Psoas muscle (tissue), 8 donors: ENCODE data around the gene RYR1. TPM values are rescaled to one million over a fixed set of nuclear protein-coding genes. Genes with fewer than 3 reads are reported as not detected.
A peak's percentile ranks its signal among the peaks of the same experiment; 100 is the strongest.
"Not testable (repeated sequence)": the region's sequence is repeated elsewhere in the genome, so short reads cannot be mapped to it uniquely, and the experiment has no call there.

Experiments used
- ATAC-seq, 4 donors: fragments of 200-7000 bp; cut with Tn5 transposase; one replicate each; pipeline ENCODE4 v1.9.1; 2020; ENCODE audit warnings: moderate library complexity in 3 of 4, mild to moderate bottlenecking in 2 of 4
- DNase-seq, 2 donors: peaks; one replicate each; pipeline ENCODE4 v3.0.0-alpha.2; 2020
- H3K27ac ChIP-seq: fragments of 200-600 bp; one replicate; pipeline ENCODE4 v1.8.0; 2022
- H3K27me3 ChIP-seq, 3 donors: fragments of 200-600 bp in 1 of 3; one replicate each; pipeline versions ENCODE4 v1.6.1 to v1.8.0; 2013 to 2022; ENCODE audit warnings: low read length in 2 of 3, mild to moderate bottlenecking in 2 of 3, moderate library complexity in 1 of 3; ENCODE audit not compliant: insufficient read depth in 3 of 3
- H3K36me3 ChIP-seq, 2 donors: fragments of 200-600 bp in 1 of 2; one replicate each; pipeline versions ENCODE4 v1.6.1 to v1.8.0; 2013 to 2022; ENCODE audit warnings: low read depth in 1 of 2, mild to moderate bottlenecking in 1 of 2, moderate library complexity in 1 of 2; ENCODE audit not compliant: insufficient read depth in 1 of 2
- H3K4me1 ChIP-seq: fragments of 200-600 bp; one replicate; pipeline ENCODE4 v1.8.0; 2022
- H3K4me3 ChIP-seq: fragments of 200-600 bp; one replicate; pipeline ENCODE4 v1.8.0; 2022; ENCODE audit warnings: mild to moderate bottlenecking
- H3K9me3 ChIP-seq: fragments of 200-600 bp; one replicate; pipeline ENCODE4 v1.8.0; 2022
- WGBS, 3 donors: extraction: QIAGEN DNeasy Blood & Tissue Kit; methylation state at CpG; one replicate each; pipeline versions ENCODE4 v1.1.6 to v1.1.7; 2013; 5-methylcytosine and 5-hydroxymethylcytosine counted together
- intact Hi-C, 2 donors: fragments of 100-400 bp; cut with DNase I; formaldehyde crosslinking; loops; one replicate each; pipeline versions ENCODE4 v1.11.0 to v1.14.2; 2022
- polyA plus RNA-seq, 3 donors: library from polyadenylated mRNA; stranded (reverse); fragments of 200-250 nt; gene quantifications; one replicate each; pipeline ENCODE4 v1.2.3, GENCODE V29; 2013
- total RNA-seq, 4 donors: library from RNA; stranded (reverse); fragmentation: NEBNext Ultra II Directional in 2 of 4; extraction: Animal tissue kit (Norgen Biotek cat#: 25700) in 2 of 4; gene quantifications; one replicate each; pipeline versions ENCODE4 v1.2.1 to v1.2.4, GENCODE V29; 2021 to 2023
- TF ChIP-seq, protein P1 (sequence below): fragments of 200-600 bp; IDR thresholded peaks from one replicate; pipeline ENCODE4 v1.8.0; 2022; ENCODE audit warnings: antibody characterized with exemption
- donor health status: healthy with polysubstance abuse.
- donor health status: DM: no; HTN: no; CAD: no; lungs with moderate emphysema.
- donor health status: Bipolar disorder and iron deficiency.
- donor health status: healthy.
- donor health status: DM: yes; HTN: yes; CAD: no.
- donor health status: DM: no; HTN: no; CAD: no.
- donor health status: DM: no; HTN: no; CAD: no.
- donor health status: DM: yes; HTN: yes; CAD: no.

Gene RYR1
- total and polyA plus RNA-seq, 7 donors: 56.0 to 1,211 (median 572) TPM

- intact Hi-C loops: no loop called here
- H3K4me3 ChIP-seq: no peak overlapping the region
- no peak overlapping the region for H3K27ac ChIP-seq
- H3K27me3 ChIP-seq: no peaks in the 10 kb centered on the region
- H3K9me3 ChIP-seq: no peaks in the 10 kb centered on the region
- H3K36me3 ChIP-seq: peaks cover 0 to 100% of the 10 kb centered on the region in 2 donors
- no peaks in the 10 kb centered on the region for H3K4me1 ChIP-seq
- ATAC-seq (peak in 1 of 4 donors; percentile 19), DNase-seq (peak in 1 of 2 donors; percentile 58)
- 85 to 90% (median 88%) methylated on average over 12 of the region's 12 CpGs for WGBS, 3 donors
- TF ChIP-seq, protein P1, sequence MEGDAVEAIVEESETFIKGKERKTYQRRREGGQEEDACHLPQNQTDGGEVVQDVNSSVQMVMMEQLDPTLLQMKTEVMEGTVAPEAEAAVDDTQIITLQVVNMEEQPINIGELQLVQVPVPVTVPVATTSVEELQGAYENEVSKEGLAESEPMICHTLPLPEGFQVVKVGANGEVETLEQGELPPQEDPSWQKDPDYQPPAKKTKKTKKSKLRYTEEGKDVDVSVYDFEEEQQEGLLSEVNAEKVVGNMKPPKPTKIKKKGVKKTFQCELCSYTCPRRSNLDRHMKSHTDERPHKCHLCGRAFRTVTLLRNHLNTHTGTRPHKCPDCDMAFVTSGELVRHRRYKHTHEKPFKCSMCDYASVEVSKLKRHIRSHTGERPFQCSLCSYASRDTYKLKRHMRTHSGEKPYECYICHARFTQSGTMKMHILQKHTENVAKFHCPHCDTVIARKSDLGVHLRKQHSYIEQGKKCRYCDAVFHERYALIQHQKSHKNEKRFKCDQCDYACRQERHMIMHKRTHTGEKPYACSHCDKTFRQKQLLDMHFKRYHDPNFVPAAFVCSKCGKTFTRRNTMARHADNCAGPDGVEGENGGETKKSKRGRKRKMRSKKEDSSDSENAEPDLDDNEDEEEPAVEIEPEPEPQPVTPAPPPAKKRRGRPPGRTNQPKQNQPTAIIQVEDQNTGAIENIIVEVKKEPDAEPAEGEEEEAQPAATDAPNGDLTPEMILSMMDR: no peak
Observed at GRCh38 chr19:38557205-38557799, 123.8 kb downstream of the RYR1 start.

GRCh38 chr19:38558933-38559332, 125.4 kb downstream of the RYR1 start:
- H3K4me1 ChIP-seq, H3K4me3 ChIP-seq, H3K9me3 ChIP-seq, H3K27ac ChIP-seq, intact Hi-C loops, ATAC-seq, H3K27me3 ChIP-seq: not testable (repeated sequence)
- 90 to 95% (median 95%) methylated on average over 7 of the region's 7 CpGs for WGBS, 3 donors
- peak in 1 of 2 donors; percentile 6 for DNase-seq
- peaks cover 0 to 100% of the 10 kb centered on the region in 2 donors for H3K36me3 ChIP-seq

GRCh38 chr19:38559428-38560401, 126.2 kb downstream of the RYR1 start:
- TF ChIP-seq, protein P1: no peak
- Histone ChIP-seq H3K36me3 (peaks cover 0 to 100% of the 10 kb centered on the region in 2 donors), H3K27ac (no peak overlapping the region), H3K4me1 (no peaks in the 10 kb centered on the region), H3K4me3 (no peak overlapping the region), H3K27me3 (no peaks in the 10 kb centered on the region), H3K9me3 (no peaks in the 10 kb centered on the region)
- 77 to 89% (median 83%) methylated on average over 13 of the region's 13 CpGs for WGBS, 3 donors
- ATAC-seq (no peak), DNase-seq (peak in 1 of 2 donors; percentile 17)
- intact Hi-C loops: no loop called here

DNA sequence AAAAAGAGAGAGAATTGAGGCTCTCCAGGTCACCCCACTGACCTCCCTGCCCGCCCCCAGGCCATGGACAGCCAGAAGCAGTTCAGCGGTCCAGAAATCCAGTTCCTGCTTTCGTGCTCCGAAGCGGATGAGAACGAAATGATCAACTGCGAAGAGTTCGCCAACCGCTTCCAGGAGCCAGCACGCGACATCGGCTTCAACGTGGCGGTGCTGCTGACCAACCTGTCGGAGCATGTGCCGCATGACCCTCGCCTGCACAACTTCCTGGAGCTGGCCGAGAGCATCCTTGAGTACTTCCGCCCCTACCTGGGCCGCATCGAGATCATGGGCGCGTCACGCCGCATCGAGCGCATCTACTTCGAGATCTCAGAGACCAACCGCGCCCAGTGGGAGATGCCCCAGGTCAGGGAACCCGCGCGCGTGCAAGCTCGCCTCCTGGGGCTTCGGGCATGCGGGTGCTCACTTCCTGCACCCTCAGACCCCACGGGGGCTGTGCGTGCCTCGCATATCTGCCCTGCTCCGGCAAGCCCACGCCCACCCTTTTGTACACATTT, 127.6 kb downstream of the RYR1 start:
- Histone ChIP-seq H3K36me3 (peaks cover 0 to 97% of the 10 kb centered on the region in 2 donors), H3K4me3 (no peak overlapping the region), H3K9me3 (no peaks in the 10 kb centered on the region), H3K27me3 (no peaks in the 10 kb centered on the region), H3K27ac (no peak overlapping the region), H3K4me1 (no peaks in the 10 kb centered on the region)
- ATAC-seq: peak in 3 of 4 donors; percentile 9 to 19 (median 15)
- TF ChIP-seq, protein P1: no peak
- intact Hi-C loops: no loop called here
- peak in 1 of 2 donors; percentile 50 for DNase-seq
- 92 to 93% (median 92%) methylated on average over 36 to 42 of the region's 42 CpGs for WGBS, 3 donors

DNA sequence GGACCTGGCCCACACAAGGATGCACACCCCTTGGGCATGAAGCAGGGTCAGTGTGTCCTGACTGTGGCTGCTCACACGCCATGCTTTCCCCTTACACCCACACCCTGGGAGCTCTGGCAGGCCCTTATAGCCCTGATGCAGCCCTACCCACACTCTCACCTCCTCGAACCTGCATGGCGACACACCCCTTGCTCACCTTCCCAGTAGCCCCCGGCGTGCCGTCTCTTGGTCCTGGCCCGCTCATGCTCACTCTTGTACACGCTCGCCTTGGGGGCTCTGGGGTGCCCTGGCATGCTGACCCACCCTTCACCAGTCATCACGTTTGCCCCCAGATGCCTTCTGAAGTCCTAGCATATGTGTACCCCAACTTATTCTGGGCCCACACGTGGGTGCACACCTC, 128.2 kb downstream of the RYR1 start:
- Histone ChIP-seq H3K9me3 (no peaks in the 10 kb centered on the region), H3K36me3 (peaks cover under 1 to 97% of the 10 kb centered on the region in 2 donors), H3K4me1 (no peaks in the 10 kb centered on the region), H3K27ac (no peak overlapping the region), H3K4me3 (no peak overlapping the region), H3K27me3 (no peaks in the 10 kb centered on the region)
- 85 to 90% (median 87%) methylated on average over 11 of the region's 11 CpGs for WGBS, 3 donors
- intact Hi-C loops: no loop called here
- TF ChIP-seq, protein P1: no peak
- no peak for DNase-seq
- ATAC-seq: peak in 3 of 4 donors; percentile 11 to 18 (median 14)
